Measurements from ENCODE around the gene ULK3.

DNA sequence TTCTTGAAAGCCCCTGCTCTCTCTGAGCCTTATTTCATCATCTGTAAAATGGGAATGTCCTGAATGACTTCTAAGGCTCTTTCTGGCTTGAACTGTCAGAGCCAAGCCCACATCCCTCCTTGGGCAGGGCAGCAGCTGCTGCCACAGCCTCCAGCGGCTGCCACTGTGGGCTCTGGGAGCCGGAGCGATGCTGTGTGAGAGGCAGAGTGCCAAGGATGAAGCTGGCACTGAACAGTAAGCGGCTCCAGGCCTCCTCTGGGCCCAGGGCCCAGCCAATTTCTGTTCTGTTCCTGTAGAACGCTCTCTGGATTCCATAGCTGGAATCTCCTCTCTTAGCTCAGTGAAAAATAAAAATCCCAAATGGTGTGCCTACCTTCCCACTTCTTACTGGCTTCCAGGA is 12.1 kb downstream of the ULK3 start:
- TF ChIP-seq, protein P1, sequence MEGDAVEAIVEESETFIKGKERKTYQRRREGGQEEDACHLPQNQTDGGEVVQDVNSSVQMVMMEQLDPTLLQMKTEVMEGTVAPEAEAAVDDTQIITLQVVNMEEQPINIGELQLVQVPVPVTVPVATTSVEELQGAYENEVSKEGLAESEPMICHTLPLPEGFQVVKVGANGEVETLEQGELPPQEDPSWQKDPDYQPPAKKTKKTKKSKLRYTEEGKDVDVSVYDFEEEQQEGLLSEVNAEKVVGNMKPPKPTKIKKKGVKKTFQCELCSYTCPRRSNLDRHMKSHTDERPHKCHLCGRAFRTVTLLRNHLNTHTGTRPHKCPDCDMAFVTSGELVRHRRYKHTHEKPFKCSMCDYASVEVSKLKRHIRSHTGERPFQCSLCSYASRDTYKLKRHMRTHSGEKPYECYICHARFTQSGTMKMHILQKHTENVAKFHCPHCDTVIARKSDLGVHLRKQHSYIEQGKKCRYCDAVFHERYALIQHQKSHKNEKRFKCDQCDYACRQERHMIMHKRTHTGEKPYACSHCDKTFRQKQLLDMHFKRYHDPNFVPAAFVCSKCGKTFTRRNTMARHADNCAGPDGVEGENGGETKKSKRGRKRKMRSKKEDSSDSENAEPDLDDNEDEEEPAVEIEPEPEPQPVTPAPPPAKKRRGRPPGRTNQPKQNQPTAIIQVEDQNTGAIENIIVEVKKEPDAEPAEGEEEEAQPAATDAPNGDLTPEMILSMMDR (conservative IDR thresholded peaks at IDR 0.05; ENCODE audit: low read depth, low read length): no peak
- no peak for TF ChIP-seq POLR2A (IDR thresholded peaks at IDR 0.05; ENCODE audit: low read depth, low read length)
- no peak for TF ChIP-seq RFX5 (IDR thresholded peaks at IDR 0.05; ENCODE audit: low read depth, low read length)
- no peak for TF ChIP-seq RAD21 (IDR thresholded peaks at IDR 0.05; ENCODE audit: low read length)
- no peak for TF ChIP-seq CEBPB (IDR thresholded peaks at IDR 0.05; ENCODE audit: low read depth, low read length)
- TF ChIP-seq, protein P2, sequence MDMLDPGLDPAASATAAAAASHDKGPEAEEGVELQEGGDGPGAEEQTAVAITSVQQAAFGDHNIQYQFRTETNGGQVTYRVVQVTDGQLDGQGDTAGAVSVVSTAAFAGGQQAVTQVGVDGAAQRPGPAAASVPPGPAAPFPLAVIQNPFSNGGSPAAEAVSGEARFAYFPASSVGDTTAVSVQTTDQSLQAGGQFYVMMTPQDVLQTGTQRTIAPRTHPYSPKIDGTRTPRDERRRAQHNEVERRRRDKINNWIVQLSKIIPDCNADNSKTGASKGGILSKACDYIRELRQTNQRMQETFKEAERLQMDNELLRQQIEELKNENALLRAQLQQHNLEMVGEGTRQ (IDR thresholded peaks at IDR 0.05; ENCODE audit: low read depth, low read length): no peak
- TF ChIP-seq SMC3 (IDR thresholded peaks at IDR 0.05; ENCODE audit: low read depth, low read length): no peak
- TF ChIP-seq MAZ (IDR thresholded peaks at IDR 0.05; ENCODE audit: borderline replicate concordance, low read depth, low read length): no peak
- TF ChIP-seq MXI1 (IDR thresholded peaks at IDR 0.05; ENCODE audit: borderline replicate concordance, low read depth, low read length): no peak
- no peak for TF ChIP-seq FOS (IDR thresholded peaks at IDR 0.05; ENCODE audit: low read depth, low read length)
- TF ChIP-seq, protein P3, sequence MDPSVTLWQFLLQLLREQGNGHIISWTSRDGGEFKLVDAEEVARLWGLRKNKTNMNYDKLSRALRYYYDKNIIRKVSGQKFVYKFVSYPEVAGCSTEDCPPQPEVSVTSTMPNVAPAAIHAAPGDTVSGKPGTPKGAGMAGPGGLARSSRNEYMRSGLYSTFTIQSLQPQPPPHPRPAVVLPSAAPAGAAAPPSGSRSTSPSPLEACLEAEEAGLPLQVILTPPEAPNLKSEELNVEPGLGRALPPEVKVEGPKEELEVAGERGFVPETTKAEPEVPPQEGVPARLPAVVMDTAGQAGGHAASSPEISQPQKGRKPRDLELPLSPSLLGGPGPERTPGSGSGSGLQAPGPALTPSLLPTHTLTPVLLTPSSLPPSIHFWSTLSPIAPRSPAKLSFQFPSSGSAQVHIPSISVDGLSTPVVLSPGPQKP (IDR thresholded peaks at IDR 0.05; ENCODE audit: borderline replicate concordance, low read depth, low read length): no peak
- TF ChIP-seq RCOR1 (IDR thresholded peaks at IDR 0.05; ENCODE audit: insufficient replicate concordance, low read length): no peak

All from IMR-90 (cell line).